ENCODE data around the gene ARHGAP8.
"Not testable (repeated sequence)": the region's sequence is repeated elsewhere in the genome, so short reads cannot be mapped to it uniquely, and the experiment has no call there.

Gene ARHGAP8

DNA sequence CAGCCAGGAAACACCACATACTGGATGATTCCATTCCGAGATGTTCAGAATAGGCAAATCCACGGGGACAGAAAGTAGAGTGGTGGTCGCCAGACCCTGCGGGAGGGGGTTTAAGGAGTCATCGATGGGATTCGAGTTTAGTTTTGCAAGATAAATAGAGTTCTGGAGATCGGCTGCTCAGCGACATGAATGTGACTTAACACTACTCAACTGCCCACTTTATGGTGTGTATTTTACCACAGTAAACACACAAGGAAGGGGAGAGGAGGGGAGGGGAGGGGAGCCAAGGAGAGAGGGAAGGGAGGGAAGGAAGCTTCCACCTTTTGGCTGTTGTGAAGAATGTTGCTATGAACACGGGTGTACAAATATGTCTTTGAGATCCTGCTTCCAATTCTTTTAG, 10.4 kb upstream of the ARHGAP8 start:
- no peak for DNase-seq

DNA sequence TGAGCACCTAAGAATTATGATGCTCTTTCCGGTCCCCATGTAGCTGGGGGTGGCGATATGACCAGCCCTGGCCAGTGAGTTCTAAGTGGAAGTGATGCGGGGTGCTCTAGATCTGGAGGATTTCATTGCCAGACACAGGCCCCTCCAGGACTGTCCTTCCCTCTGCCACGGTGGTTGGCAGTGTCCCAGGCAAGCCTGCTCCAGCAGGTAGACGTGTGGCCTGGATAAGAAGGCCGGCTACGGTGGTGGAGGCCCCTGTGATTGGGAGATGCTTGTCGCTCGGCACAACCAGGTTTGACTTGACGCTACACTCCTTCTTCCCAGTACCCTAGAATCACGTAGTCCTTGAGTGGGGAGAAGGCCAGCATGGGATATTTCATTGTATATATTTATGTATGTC, 9.1 kb upstream of the ARHGAP8 start:
- DNase-seq = no peak

DNA sequence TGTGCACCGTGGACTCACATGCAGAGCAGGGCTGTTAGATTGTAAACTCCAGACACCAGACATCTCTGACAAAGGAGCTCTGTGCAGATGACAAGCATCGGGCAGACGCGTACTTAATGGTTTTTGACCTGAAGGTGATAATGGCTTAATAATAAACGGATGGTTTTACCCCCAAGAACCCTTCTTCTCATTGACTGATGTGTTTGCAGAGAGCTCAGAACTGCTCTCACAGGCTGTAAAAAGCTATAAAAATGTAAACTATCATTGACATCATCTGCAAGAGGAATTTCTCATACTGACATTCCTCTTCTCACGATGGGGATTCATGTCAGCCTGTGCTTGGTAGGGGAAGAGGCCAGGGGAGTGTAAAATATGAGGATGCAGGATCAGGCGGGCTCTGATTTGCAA, 8.6 kb upstream of the ARHGAP8 start:
- no peak for DNase-seq

- DNase-seq = no peak
Observed at GRCh38 chr22:44745853-44746789, 6.3 kb upstream of the ARHGAP8 start.

DNA sequence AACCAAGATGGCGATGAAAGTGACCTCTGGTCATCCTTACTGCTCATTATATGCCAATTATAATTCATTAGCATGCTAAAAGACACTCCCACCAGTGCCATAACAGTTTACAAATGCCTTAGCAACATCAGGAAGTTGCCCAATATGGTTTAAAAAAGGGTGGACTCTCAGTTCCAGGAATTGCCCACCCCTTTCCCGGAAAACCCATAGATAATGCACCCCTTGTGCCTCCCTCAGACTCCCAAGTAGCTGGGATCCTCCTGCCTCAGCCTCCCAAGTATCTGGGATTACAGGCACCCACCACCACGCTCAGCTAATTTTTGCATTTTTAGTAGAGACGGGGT, 4.6 kb upstream of the ARHGAP8 start:
- DNase-seq = not testable (repeated sequence)

DNA sequence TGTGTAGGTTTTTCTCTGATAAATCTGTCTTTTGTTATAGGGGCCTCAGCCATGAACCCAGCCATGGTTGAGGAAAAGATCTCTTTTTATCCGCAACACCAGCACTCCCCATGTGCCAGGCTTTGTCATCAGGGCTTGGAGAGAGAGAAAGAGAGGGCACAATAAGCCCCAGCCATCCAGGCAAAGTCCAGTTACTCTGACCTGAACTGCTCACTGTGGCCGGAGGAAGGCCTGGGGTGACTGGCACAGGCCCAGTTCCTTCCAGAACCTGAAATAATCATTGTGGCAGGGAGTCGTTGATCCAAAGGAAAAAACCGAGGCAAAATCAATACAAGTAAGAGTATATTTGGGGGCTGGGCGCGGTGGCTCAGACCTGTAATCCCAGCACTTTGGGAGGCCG, 3.9 kb upstream of the ARHGAP8 start:
- DNase-seq = no peak

- DNase-seq = no peak
Observed at GRCh38 chr22:44750481-44750880, 1.9 kb upstream of the ARHGAP8 start.

DNA sequence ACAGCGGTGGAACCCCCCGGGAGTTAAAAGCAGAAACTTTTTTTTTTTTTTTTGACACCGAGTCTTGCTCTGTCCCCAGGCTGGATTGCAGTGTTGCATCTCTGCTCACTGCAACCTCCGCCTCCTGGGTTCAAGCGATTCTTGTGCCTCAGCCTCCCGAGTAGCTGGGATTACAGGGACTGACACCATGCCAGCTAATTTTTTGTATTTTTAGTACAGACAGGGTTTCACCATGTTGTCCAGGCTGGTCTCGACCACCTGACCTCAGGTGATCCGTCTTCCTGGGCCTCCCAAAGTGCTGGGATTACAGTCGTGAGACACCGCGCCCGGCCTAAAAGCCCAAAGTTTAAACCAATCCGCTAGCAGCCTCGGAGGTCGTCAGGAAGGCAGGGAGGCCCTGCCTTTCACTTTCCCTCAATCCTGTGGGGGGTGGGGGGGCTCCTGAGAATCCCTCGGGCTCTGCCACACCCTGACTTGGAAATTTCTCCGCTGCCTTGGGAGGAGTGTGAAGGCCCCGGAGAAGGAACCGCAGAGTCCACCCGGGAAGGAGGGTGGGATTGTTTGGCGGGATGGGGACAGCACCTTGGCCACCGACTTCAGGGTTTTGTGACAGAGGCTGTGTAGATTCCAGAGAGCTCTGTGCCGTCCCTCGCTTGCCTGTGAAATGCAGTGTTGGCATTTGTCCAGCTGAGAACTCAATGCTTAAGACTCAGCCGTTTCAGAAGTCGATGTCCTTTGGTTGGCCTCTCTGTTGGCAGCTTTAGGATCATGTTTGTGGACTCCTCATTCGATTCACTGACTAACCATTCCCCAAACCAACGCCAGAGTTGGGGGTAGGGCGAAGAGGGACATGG, 1.0 kb downstream of the ARHGAP8 start:
- DNase-seq = no peak

GRCh38 chr22:44754998-44755397, 2.6 kb downstream of the ARHGAP8 start:
- DNase-seq = no peak

- no peak for DNase-seq
Observed at GRCh38 chr22:44755417-44755816, 3.0 kb downstream of the ARHGAP8 start.

- no peak for DNase-seq
Observed at GRCh38 chr22:44755956-44756361, 3.6 kb downstream of the ARHGAP8 start.

- no peak for DNase-seq
Observed at GRCh38 chr22:44758344-44758973, 6.1 kb downstream of the ARHGAP8 start.

GRCh38 chr22:44759001-44759400, 6.6 kb downstream of the ARHGAP8 start:
- DNase-seq = no peak

DNA sequence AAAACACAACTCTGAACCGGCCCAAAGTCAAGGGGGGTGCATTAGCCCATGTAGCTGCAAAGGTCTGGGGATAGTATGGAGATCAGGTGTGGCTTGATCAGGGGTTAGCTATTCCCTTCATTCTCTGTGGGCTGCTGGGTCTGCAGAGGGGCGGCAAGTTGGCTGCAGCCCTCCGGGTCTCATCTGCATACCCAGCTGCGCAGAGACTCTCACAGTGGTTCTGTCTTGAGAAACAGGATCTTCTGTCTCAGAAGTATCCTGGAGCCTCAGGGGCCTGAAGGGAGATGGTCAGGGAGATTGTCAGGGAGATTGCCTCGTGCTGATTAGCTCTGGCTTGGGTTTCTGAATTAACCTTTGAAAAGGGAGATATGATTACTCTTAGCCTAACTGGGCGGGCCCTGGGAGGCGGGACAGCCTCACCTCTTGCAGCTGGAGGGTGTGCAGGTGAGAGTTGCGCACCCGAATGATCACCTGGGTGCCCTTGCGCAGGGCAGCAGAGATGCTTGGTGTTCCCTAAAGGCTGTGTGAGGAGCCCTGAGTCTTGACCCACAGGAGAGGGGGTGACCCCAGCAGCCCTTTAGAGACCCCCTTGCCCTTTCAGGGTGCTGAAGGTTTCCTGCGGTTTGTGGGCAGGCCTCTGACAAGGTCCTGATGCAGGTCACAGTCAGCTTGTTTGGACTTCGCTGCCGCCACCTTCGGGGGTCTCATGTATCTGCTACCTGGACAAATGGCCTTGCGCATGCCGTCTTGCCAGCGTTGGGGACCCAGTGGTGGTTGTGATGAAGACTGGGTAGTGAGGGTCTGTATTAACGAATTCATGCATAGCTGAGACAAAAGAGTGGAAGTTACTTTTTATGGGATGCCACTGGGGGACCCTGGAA, 7.3 kb downstream of the ARHGAP8 start:
- DNase-seq = no peak

- DNase-seq = no peak
Observed at GRCh38 chr22:44760476-44760875, 8.1 kb downstream of the ARHGAP8 start.

DNA sequence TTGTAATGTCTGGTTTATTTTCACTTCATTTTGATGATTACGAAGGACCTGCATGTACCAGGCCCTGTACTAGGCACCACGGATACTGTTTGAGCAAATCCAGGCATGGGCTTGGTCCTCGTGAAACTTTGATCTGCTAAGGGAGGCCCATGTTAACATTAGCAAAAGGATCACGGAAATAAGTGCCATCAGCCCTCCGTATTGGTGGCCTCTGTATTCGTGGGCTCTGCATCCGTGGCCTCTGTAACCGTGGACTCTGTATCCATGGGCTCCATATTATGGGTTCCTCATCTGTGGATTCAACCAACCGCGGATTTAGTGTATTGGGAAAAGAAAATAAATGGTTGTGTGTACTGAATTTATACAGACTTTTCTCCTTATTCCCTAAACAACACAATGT, 8.7 kb downstream of the ARHGAP8 start:
- DNase-seq = no peak

DNA sequence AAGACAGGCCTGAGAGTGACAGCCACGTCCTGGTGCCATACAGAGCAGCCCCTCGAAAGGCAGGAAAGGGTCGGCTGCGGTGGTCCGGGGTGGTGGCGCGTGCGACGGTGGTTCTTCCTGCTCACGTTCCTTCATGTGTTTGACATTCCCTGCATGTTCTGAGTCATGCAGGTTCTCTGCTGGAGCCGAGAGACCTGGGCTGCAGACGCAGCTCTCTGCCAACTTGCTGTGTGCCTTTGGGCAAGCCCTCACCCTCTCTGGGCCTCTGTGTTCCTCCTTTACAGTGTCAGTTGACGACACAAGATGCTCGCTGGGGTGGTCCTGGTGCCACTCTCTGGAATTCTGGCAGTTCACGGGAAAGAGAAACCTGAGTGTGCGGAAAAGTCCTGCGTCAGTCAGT, 12.0 kb downstream of the ARHGAP8 start:
- DNase-seq = no peak

DNA sequence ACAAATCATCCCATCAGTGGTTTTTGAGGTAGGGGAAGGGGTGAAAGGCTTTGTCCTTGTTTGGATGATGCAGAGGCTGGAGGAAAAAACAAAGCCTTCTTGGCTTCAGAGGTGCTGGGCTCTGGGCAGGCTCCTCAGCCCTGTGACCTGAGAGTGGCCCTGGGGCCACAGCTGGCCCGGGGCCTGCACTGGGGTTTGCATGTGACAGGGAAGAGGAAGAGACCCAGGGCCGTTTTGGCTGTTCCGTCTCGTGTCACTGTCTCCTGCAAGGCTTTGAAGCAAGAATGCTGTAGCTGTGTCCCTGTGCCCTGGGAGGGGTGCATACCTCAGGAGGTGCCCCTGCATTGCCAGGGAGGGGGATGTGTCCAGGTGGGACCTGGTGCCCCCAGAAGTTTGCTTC, 12.6 kb downstream of the ARHGAP8 start:
- no peak for DNase-seq

- no peak for DNase-seq
Observed at GRCh38 chr22:44765571-44766285, 13.4 kb downstream of the ARHGAP8 start.

- no peak for DNase-seq
Observed at GRCh38 chr22:44773082-44773481, 20.7 kb downstream of the ARHGAP8 start.

DNA sequence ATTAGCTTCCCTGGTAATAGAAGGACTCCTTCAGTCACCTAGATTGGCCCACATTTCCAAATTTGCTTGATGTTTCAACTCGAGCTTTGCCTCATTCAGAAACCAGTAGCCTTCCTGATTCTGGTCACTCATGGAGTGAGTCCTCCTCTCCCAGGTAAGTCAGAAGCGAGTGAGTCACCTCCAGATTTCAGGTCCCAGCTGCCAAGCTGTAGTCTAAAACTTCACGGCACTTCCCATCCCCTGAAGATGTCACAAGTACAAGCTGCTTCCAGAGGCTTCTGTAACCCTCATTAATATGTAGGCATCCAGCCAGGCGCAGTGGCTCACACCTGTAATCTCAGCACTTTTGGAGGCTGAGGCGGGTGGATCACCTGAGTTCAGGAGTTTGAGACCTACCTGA, 23.5 kb downstream of the ARHGAP8 start:
- DNase-seq = no peak

Data from NCI-H1092 (cell line).